HG03521 (cell line): ENCODE data around the gene ALCAM.
"Not testable (repeated sequence)": the region's sequence is repeated elsewhere in the genome, so short reads cannot be mapped to it uniquely, and the experiment has no call there.

ENCODE experiments used
- ATAC-seq: cut with Tn5 transposase; IDR thresholded peaks from one replicate; pipeline ENCODE4 v1.9.1; 2021; ENCODE audit warnings: mild to moderate bottlenecking, moderate library complexity; ENCODE audit not compliant: unreplicated experiment

ALCAM gene

GRCh38 chr3:105564546-105565288 is 198.0 kb downstream of the ALCAM start:
- no peak for ATAC-seq

- ATAC-seq, result no peak
Observed at GRCh38 chr3:105571005-105571404, 204.3 kb downstream of the ALCAM start.

- no peak for ATAC-seq
Observed at GRCh38 chr3:105572501-105572900, 205.8 kb downstream of the ALCAM start.

GRCh38 chr3:105579439-105579838 is 212.7 kb downstream of the ALCAM start:
- no peak for ATAC-seq

GRCh38 chr3:105580296-105580965 is 213.7 kb downstream of the ALCAM start:
- ATAC-seq, result no peak

GRCh38 chr3:105582015-105582414 is 215.3 kb downstream of the ALCAM start:
- no peak for ATAC-seq

- no peak for ATAC-seq
Observed at GRCh38 chr3:105584003-105584790, 217.5 kb downstream of the ALCAM start.

GRCh38 chr3:105593315-105593714 is 226.6 kb downstream of the ALCAM start:
- no peak for ATAC-seq

GRCh38 chr3:105594219-105594618 is 227.5 kb downstream of the ALCAM start:
- ATAC-seq, result no peak

GRCh38 chr3:105598042-105598796 is 231.5 kb downstream of the ALCAM start:
- ATAC-seq, result no peak

- no peak for ATAC-seq
Observed at GRCh38 chr3:105599350-105599749, 232.6 kb downstream of the ALCAM start.

- not testable (repeated sequence) for ATAC-seq
Observed at GRCh38 chr3:105601756-105602155, 235.0 kb downstream of the ALCAM start.

- ATAC-seq, result not testable (repeated sequence)
Observed at GRCh38 chr3:105602286-105602685, 235.6 kb downstream of the ALCAM start.

- not testable (repeated sequence) for ATAC-seq
Observed at GRCh38 chr3:105603516-105603915, 236.8 kb downstream of the ALCAM start.

- ATAC-seq, result no peak
Observed at GRCh38 chr3:105606016-105606415, 239.3 kb downstream of the ALCAM start.

GRCh38 chr3:105608623-105609022 is 241.9 kb downstream of the ALCAM start:
- ATAC-seq, result no peak

GRCh38 chr3:105610473-105610872 is 243.8 kb downstream of the ALCAM start:
- ATAC-seq, result no peak

GRCh38 chr3:105611304-105612192 is 244.8 kb downstream of the ALCAM start:
- ATAC-seq, result no peak

- ATAC-seq, result no peak
Observed at GRCh38 chr3:105613120-105613519, 246.4 kb downstream of the ALCAM start.
